Measurements from ENCODE around the gene OR4L1.
"Not testable (repeated sequence)": the region's sequence is repeated elsewhere in the genome, so short reads cannot be mapped to it uniquely, and the experiment has no call there.

OR4L1 gene

GRCh38 chr14:20059745-20060144, at the start of gene OR4L1:
Gene OR4L1, plus strand, starts transcription at chr14:20060045. Its CDS starts 0 bp downstream, at chr14:20060045.
- DNase-seq = no peak

- no peak for DNase-seq
These were observed 40.5 kb upstream of the OR4L1 start, which contains the start of gene OR4K14 for GRCh38 chr14:20019257-20019865. Gene OR4K14, minus strand, starts transcription at chr14:20019307. Its CDS starts 4,114 bp downstream, at chr14:20015193.

- DNase-seq = no peak
These were observed 28.8 kb upstream of the OR4L1 start for GRCh38 chr14:20031058-20031457.

GRCh38 chr14:20035449-20035848, 24.4 kb upstream of the OR4L1 start:
- DNase-seq = no peak

GRCh38 chr14:20035938-20036337, 23.9 kb upstream of the OR4L1 start, which contains the start of gene OR4K13:
Gene OR4K13, minus strand, starts transcription at chr14:20036038. Its CDS starts 1,280 bp downstream, at chr14:20034758.
- DNase-seq = no peak

- DNase-seq = no peak
These were observed 15.6 kb upstream of the OR4L1 start for GRCh38 chr14:20044243-20044642.

GRCh38 chr14:20048202-20048601, 11.6 kb upstream of the OR4L1 start:
- no peak for DNase-seq

- DNase-seq = no peak
These were observed 32.2 kb downstream of the OR4L1 start for GRCh38 chr14:20092050-20092449.

GRCh38 chr14:20093442-20093841, 33.6 kb downstream of the OR4L1 start:
- no peak for DNase-seq

GRCh38 chr14:20098926-20099770, 39.3 kb downstream of the OR4L1 start:
- not testable (repeated sequence) for DNase-seq

- no peak for DNase-seq
These were observed 50.6 kb downstream of the OR4L1 start, which contains the start of gene OR4K17 for GRCh38 chr14:20110438-20110837. Gene OR4K17, plus strand, starts transcription at chr14:20110739. Its CDS starts 6,761 bp downstream, at chr14:20117500.
